Thymus (tissue), 11 donors: ENCODE data around the gene PM20D1. TPM values are rescaled to one million over a fixed set of nuclear protein-coding genes. Genes with fewer than 3 reads are reported as not detected.
"Not testable (repeated sequence)": the region's sequence is repeated elsewhere in the genome, so short reads cannot be mapped to it uniquely, and the experiment has no call there.

Experiments used
- DNase-seq, 9 donors: peaks; one replicate each; pipeline ENCODE4 v3.0.0-alpha.2; 2013; ENCODE audit warnings: low spot score in 9 of 9, low read depth in 6 of 9, missing footprints in 1 of 9
- H3K27ac ChIP-seq, 2 donors: one replicate each; pipeline ENCODE4 v1.5.1; 2013; ENCODE audit warnings: control low read depth in 1 of 2, low read depth in 1 of 2, low read length in 1 of 2, mild to moderate bottlenecking in 1 of 2, moderate library complexity in 1 of 2
- H3K27me3 ChIP-seq, 2 donors: one replicate each; pipeline ENCODE4 v1.5.1; 2013; ENCODE audit warnings: low read length in 1 of 2; ENCODE audit not compliant: control insufficient read depth in 2 of 2, insufficient read depth in 1 of 2
- H3K36me3 ChIP-seq, 2 donors: one replicate each; pipeline ENCODE4 v1.5.1; 2013; ENCODE audit warnings: low read length in 1 of 2, mild to moderate bottlenecking in 1 of 2, moderate library complexity in 1 of 2; ENCODE audit not compliant: control insufficient read depth in 2 of 2, insufficient read depth in 2 of 2
- H3K4me1 ChIP-seq, 2 donors: one replicate each; pipeline ENCODE4 v1.5.1; 2013; ENCODE audit warnings: low read length in 2 of 2; ENCODE audit not compliant: control insufficient read depth in 2 of 2, insufficient read depth in 2 of 2
- H3K4me3 ChIP-seq, 2 donors: one replicate each; pipeline ENCODE4 v1.5.1; 2013; ENCODE audit warnings: low read length in 2 of 2, control low read depth in 1 of 2, mild to moderate bottlenecking in 1 of 2
- H3K9me3 ChIP-seq, 2 donors: one replicate each; pipeline ENCODE4 v1.5.1; 2013; ENCODE audit warnings: low read length in 1 of 2, mild to moderate bottlenecking in 1 of 2; ENCODE audit not compliant: control insufficient read depth in 2 of 2, insufficient read depth in 1 of 2
- WGBS: extraction: QIAGEN DNeasy Blood & Tissue Kit; methylation state at CpG from one replicate; pipeline ENCODE4 v1.1.7; 2013; 5-methylcytosine and 5-hydroxymethylcytosine counted together
- polyA plus RNA-seq: library from polyadenylated mRNA; stranded (reverse); fragments of 200-250 nt; gene quantifications from one replicate; pipeline ENCODE4 v1.2.3, GENCODE V29; 2013
- total RNA-seq: library from RNA; stranded (reverse); fragments of 120-200 nt; gene quantifications from one replicate; pipeline ENCODE4 v1.2.4, GENCODE V29; 2013
- donor health status: healthy.

The PM20D1 gene
- total and polyA plus RNA-seq, 2 donors = 0.09 to 0.41 TPM

GRCh38 chr1:205826995-205827394 lies 22.9 kb downstream of the PM20D1 start:
- Histone ChIP-seq H3K36me3 (no peaks in the 10 kb centered on the region), H3K27me3 (peaks cover 0 to 11% of the 10 kb centered on the region in 2 donors), H3K4me3 (no peak overlapping the region), H3K4me1 (no peaks in the 10 kb centered on the region), H3K9me3 (no peaks in the 10 kb centered on the region), H3K27ac (no peak overlapping the region)
- no peak for DNase-seq
- WGBS = 92% methylated on average over 3 of the region's 3 CpGs

GRCh38 chr1:205826016-205826806 lies 23.7 kb downstream of the PM20D1 start:
- H3K9me3 ChIP-seq = no peaks in the 10 kb centered on the region
- no peaks in the 10 kb centered on the region for H3K36me3 ChIP-seq
- no peak for DNase-seq
- H3K4me1 ChIP-seq = no peaks in the 10 kb centered on the region
- H3K27ac ChIP-seq = no peak overlapping the region
- no peak overlapping the region for H3K4me3 ChIP-seq
- WGBS = 95% methylated on average over 8 of the region's 8 CpGs
- peaks cover 0 to 11% of the 10 kb centered on the region in 2 donors for H3K27me3 ChIP-seq

GRCh38 chr1:205824180-205824579 lies 25.8 kb downstream of the PM20D1 start:
- 98% methylated on average over 5 of the region's 5 CpGs for WGBS
- Histone ChIP-seq H3K27ac (no peak overlapping the region), H3K4me1 (no peaks in the 10 kb centered on the region), H3K9me3 (no peaks in the 10 kb centered on the region), H3K27me3 (peaks cover 0 to 11% of the 10 kb centered on the region in 2 donors), H3K4me3 (no peak overlapping the region), H3K36me3 (no peaks in the 10 kb centered on the region)
- no peak for DNase-seq

GRCh38 chr1:205823260-205823659 lies 26.7 kb downstream of the PM20D1 start:
- H3K4me3 ChIP-seq, H3K36me3 ChIP-seq, H3K4me1 ChIP-seq, H3K27ac ChIP-seq, DNase-seq, H3K9me3 ChIP-seq: not testable (repeated sequence)
- 59% methylated on average over 2 of the region's 2 CpGs for WGBS
- peaks cover 0 to 11% of the 10 kb centered on the region in 2 donors for H3K27me3 ChIP-seq

- no peaks in the 10 kb centered on the region for H3K9me3 ChIP-seq
- no peaks in the 10 kb centered on the region for H3K36me3 ChIP-seq
- no peak overlapping the region for H3K27ac ChIP-seq
- no peak for DNase-seq
- 88% methylated on average over 2 of the region's 2 CpGs for WGBS
- H3K4me1 ChIP-seq = no peaks in the 10 kb centered on the region
- peaks cover 0 to 7% of the 10 kb centered on the region in 2 donors for H3K27me3 ChIP-seq
- no peak overlapping the region for H3K4me3 ChIP-seq
Measured at GRCh38 chr1:205822397-205822796, 27.5 kb downstream of the PM20D1 start.

- Histone ChIP-seq H3K4me3 (no peak overlapping the region), H3K27me3 (peaks cover 6 to 26% of the 10 kb centered on the region in 2 donors), H3K4me1 (peaks cover 0 to 11% of the 10 kb centered on the region in 2 donors), H3K9me3 (no peaks in the 10 kb centered on the region), H3K27ac (no peak overlapping the region), H3K36me3 (no peaks in the 10 kb centered on the region)
- no peak for DNase-seq
- 95% methylated on average over 3 of the region's 3 CpGs for WGBS
Measured at GRCh38 chr1:205817988-205818387, 31.9 kb downstream of the PM20D1 start.

- DNase-seq = no peak
- Histone ChIP-seq H3K9me3 (no peaks in the 10 kb centered on the region), H3K4me1 (peaks cover 0 to 12% of the 10 kb centered on the region in 2 donors), H3K4me3 (no peak overlapping the region), H3K27me3 (peaks cover 6 to 33% of the 10 kb centered on the region in 2 donors), H3K27ac (no peak overlapping the region), H3K36me3 (no peaks in the 10 kb centered on the region)
- WGBS = 97% methylated on average over 3 of the region's 3 CpGs
Measured at GRCh38 chr1:205817364-205817763, 32.6 kb downstream of the PM20D1 start.

- Histone ChIP-seq H3K27ac (no peak overlapping the region), H3K27me3 (peaks cover 6 to 35% of the 10 kb centered on the region in 2 donors), H3K4me1 (peaks cover 0 to 17% of the 10 kb centered on the region in 2 donors), H3K36me3 (peaks cover 0 to 8% of the 10 kb centered on the region in 2 donors), H3K4me3 (peak overlapping the region; percentile 59 to 79), H3K9me3 (peaks cover 0 to 7% of the 10 kb centered on the region in 2 donors)
- peak in 3 of 9 donors; percentile 13 to 31 (median 21) for DNase-seq
- WGBS = 8% methylated on average over 14 of the region's 14 CpGs
Measured at GRCh38 chr1:205813755-205814058, 36.2 kb downstream of the PM20D1 start.

- peaks cover 0 to 17% of the 10 kb centered on the region in 2 donors for H3K4me1 ChIP-seq
Measured at GRCh38 chr1:205812878-205813754, 36.8 kb downstream of the PM20D1 start, which contains the start of gene SLC41A1. SLC41A1 (minus strand) TSS chr1:205813198; CDS start chr1:205810441, 2,757 bp downstream.

More at GRCh38 chr1:205812878-205813754, 36.8 kb downstream of the PM20D1 start, which contains the start of gene SLC41A1:
- Histone ChIP-seq H3K27me3 (peaks cover 6 to 35% of the 10 kb centered on the region in 2 donors), H3K27ac (peak within 1 kb of the TSS; percentile 18 to 48), H3K9me3 (peaks cover 0 to 7% of the 10 kb centered on the region in 2 donors), H3K36me3 (peaks cover 0 to 8% of the 10 kb centered on the region in 2 donors), H3K4me3 (peak within 1 kb of the TSS; percentile 59 to 79)
- under 1% methylated on average over 83 of the region's 83 CpGs for WGBS
- DNase-seq = peak; percentile 68 to 95 (median 87)
